ENCODE data around the gene SEBOX. TPM values are rescaled to one million over a fixed set of nuclear protein-coding genes. Genes with fewer than 3 reads are reported as not detected.

SEBOX gene
- total RNA-seq, 4 donors from 2014 or later, result not detected

DNA sequence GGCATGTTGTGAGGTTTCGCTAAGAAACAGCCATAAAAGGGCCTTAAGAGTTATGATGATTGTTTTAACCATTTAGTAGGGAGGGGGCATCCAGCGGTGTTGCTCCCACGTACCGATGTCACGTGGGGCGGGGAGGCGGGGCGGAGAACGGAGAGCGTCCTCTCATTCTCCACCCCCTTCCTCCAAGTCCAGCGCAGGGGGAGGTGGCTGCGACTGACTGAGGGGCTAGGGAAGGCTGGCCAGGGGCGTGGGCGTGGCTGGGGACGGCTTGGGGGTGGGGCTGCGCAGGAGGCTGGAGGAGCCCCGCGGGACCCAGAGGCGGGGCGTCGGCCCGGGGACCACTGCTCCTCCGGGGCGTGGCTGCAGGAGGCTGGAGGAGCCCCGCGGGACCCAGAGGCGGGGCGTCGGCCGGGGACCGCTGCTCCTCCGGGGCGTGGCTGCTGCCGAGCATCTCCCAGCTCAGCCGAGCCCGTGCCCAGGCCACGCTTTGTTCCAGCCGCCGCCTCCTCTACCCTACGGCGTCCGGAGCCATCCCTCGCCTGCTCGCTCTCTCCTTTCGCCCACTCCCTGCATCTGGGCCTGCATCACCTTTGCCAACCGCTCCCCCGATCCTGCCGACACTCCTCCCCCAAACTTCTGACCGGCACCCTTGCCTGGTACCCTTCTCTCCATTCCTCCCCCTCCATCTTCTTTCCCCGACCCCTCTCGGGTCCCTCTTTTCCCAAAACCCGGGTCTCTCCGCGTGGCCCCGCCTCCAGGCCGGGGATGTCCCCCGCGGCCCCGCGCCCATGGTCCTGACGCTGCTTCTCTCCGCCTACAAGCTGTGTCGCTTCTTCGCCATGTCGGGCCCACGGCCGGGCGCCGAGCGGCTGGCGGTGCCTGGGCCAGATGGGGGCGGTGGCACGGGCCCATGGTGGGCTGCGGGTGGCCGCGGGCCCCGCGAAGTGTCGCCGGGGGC is 6.5 kb upstream of the SEBOX start, which contains the start of gene SARM1:
SARM1 (plus strand) TSS at position 450 of the 958 bp plus-strand sequence; CDS start at position 789, 339 bp downstream.
- TF ChIP-seq CTCF (IDR thresholded peaks at IDR 0.05) (no peak), POLR2A (IDR thresholded peaks at IDR 0.05) (no peak)
- H3K9me3 ChIP-seq, result no peaks in the 10 kb centered on the region
- peak within 1 kb of the TSS in 1 of 3 donors; percentile 30 for H3K27ac ChIP-seq

DNA sequence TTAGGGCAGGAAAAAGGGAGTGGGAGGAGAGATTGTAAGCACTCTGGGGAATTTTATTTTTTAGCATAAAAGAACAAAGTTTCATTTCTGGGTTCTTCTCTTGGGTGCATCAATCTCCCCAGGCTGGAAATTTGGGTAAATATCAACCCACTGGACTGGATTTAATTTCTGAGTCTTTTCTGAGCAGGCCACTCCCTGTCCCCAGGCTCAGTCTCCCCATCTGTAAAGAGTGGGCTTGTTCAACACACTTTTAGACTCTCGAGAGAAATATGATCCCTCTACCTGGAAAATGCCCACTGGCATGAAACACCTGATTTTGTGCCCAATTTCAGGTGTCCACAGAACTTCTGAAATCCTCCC is 5.7 kb upstream of the SEBOX start:
- H3K27me3 ChIP-seq, result no peaks in the 10 kb centered on the region
- WGBS, 2 donors, result 73 to 82% methylated on average over 1 of the region's 1 CpG
- no peak for TF ChIP-seq POLR2A (IDR thresholded peaks at IDR 0.05)
- TF ChIP-seq CTCF (IDR thresholded peaks at IDR 0.05), result no peak
- H3K27ac ChIP-seq, result no peak overlapping the region
- H3K36me3 ChIP-seq, result no peaks in the 10 kb centered on the region
- no peak overlapping the region for H3K4me3 ChIP-seq (replicated peaks in 1 of 3)
- peaks cover 15 to 25% of the 10 kb centered on the region in 2 donors for H3K4me1 ChIP-seq
- H3K9me3 ChIP-seq, result no peaks in the 10 kb centered on the region
- intact Hi-C loops (cut with DNase I), result no loop called here
- DNase-seq, result no peak

More for the DNA sequence above, 6.5 kb upstream of the SEBOX start, which contains the start of gene SARM1:
- WGBS, 2 donors, result 1% methylated on average over 40 to 42 of the region's 80 CpGs
- H3K27me3 ChIP-seq, result no peaks in the 10 kb centered on the region
- DNase-seq, result peak; percentile 69 to 79
- intact Hi-C loops (cut with DNase I), result no loop called here
- peaks cover 15 to 25% of the 10 kb centered on the region in 2 donors for H3K4me1 ChIP-seq
- no peaks in the 10 kb centered on the region for H3K36me3 ChIP-seq
- peak within 1 kb of the TSS; percentile 11 to 45 (median 45) for H3K4me3 ChIP-seq (replicated peaks in 1 of 3)

DNA sequence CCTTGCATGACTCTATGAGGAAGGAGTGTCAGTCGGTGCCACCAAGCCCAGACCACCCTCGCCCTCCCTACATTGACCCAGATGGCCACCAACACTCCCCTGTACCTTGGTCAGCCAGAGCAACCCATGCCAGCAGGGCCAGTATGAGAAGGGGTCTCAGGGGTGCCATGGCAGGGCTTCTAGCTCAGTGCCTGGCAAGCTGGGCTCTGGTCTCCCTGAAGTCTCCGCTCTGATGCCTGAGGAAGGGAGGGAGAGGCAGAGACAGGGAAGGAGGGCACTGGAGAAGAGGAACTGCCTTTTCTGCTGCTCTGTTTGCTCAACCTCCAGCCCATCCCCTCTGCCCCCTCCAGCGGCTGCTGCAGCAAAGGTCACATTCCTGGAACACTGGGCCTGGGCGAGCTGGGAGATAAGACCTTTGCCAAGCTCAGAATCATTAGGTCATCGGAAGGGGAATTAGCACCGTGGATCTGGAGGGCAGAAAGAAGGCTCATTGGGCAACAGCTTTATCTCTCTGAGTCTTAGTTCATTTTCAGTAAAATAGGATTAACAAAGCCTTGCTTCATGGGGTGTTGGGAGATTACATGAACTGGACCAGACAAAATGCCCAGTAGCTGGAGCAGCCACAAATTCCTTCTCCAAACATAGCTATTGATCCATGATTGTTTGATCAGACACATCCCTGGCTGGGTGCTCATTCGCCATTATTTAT is 5.2 kb upstream of the SEBOX start, which contains the start of gene VTN:
VTN (minus strand) TSS at position 273 of the 709 bp plus-strand sequence; CDS start at position 169, 104 bp downstream.
- no peaks in the 10 kb centered on the region for H3K9me3 ChIP-seq
- H3K4me1 ChIP-seq, result peaks cover 15 to 25% of the 10 kb centered on the region in 2 donors
- DNase-seq, result no peak
- H3K27ac ChIP-seq, result no peak within 1 kb of the TSS
- peak within 1 kb of the TSS in 1 of 3 donors; percentile 45 for H3K4me3 ChIP-seq (replicated peaks in 1 of 3)
- no peak for TF ChIP-seq CTCF (IDR thresholded peaks at IDR 0.05)
- TF ChIP-seq POLR2A (IDR thresholded peaks at IDR 0.05), result no peak
- H3K27me3 ChIP-seq, result no peaks in the 10 kb centered on the region
- intact Hi-C loops (cut with DNase I), result no loop called here
- 29 to 30% methylated on average over 7 to 8 of the region's 8 CpGs for WGBS, 2 donors
- no peaks in the 10 kb centered on the region for H3K36me3 ChIP-seq

- WGBS, 2 donors, result 74% methylated on average over 6 of the region's 10 CpGs; no CpG with 5 or more reads in 1 of the 2 donors
- H3K27ac ChIP-seq, result no peak overlapping the region
- no peaks in the 10 kb centered on the region for H3K9me3 ChIP-seq
- no peaks in the 10 kb centered on the region for H3K36me3 ChIP-seq
- H3K4me1 ChIP-seq, result peaks cover 15 to 25% of the 10 kb centered on the region in 2 donors
- intact Hi-C loops (cut with DNase I), result no loop called here
- DNase-seq, result no peak
- no peak overlapping the region for H3K4me3 ChIP-seq (replicated peaks in 1 of 3)
- no peaks in the 10 kb centered on the region for H3K27me3 ChIP-seq
- TF ChIP-seq CTCF (IDR thresholded peaks at IDR 0.05), result no peak
- TF ChIP-seq POLR2A (IDR thresholded peaks at IDR 0.05), result no peak
Observed at GRCh38 chr17:28369684-28370034, 4.7 kb upstream of the SEBOX start.

Data from thyroid gland (tissue), 4 donors.